ENCODE measurements around the gene MRPL23. TPM values are rescaled to one million over a fixed set of nuclear protein-coding genes. Genes with fewer than 3 reads are reported as not detected.

MRPL23 gene
- total and polyA plus RNA-seq, 3 donors from 2014 or later: 50.0 to 109 (median 92.1) TPM

DNA sequence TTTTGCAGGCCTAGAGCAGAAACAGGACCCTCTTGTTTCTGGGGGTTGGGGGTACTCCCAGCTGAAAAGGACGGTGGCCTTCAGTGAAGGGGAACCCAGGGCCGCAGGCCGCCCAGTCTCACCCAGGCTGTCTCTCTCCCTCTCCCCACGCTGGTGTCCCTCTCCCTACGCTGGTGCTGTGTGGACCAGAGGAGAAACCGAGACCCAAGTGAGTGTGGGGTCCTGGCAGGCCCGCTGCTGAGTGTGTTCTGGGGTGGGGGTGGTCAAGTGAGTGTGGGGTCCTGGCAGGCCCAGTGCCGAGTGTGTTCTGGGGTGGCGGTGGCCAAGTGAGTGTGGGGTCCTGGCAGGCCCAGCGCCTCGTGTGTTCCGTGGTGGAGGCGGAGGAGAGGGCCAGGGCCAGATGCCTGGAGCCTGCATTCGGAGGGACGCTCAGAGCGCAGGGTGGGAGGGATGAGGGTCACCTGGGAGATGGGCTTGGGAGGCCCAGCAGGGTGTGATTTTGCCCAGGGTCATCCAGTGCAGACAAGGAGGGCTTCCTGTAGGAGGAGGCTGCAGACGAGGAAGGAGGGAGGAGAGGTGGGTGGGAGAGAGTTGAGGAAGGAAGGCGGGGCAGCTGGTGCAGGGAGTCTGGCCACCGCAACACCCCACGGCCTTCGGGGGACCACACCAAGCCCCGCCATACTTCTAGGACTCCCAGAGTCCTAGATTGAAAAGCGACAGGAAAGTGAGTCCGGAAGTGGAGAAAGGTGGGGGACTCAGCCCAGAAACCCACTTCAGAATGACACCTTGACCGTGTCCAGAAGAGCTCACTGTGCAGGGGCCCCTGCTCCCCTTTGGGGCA lies 17.3 kb upstream of the MRPL23 start:
- no peak for DNase-seq
- Histone ChIP-seq H3K27me3 (no peaks in the 10 kb centered on the region), H3K27ac (peak overlapping the region; percentile 55 to 71), H3K9me3 (no peaks in the 10 kb centered on the region), H3K4me3 (no peak overlapping the region), H3K36me3 (ENCODE audit: low read depth, missing control alignments) (no peaks in the 10 kb centered on the region), H3K4me1 (peaks cover 38% of the 10 kb centered on the region)
- intact Hi-C loops (cut with DNase I; ENCODE audit: low total_unique reads): no loop called here
- WGBS, 2 donors: 84 to 85% methylated on average over 23 to 25 of the region's 25 CpGs
- no peak for TF ChIP-seq POLR2A (IDR thresholded peaks at IDR 0.05)
- TF ChIP-seq, protein P1, sequence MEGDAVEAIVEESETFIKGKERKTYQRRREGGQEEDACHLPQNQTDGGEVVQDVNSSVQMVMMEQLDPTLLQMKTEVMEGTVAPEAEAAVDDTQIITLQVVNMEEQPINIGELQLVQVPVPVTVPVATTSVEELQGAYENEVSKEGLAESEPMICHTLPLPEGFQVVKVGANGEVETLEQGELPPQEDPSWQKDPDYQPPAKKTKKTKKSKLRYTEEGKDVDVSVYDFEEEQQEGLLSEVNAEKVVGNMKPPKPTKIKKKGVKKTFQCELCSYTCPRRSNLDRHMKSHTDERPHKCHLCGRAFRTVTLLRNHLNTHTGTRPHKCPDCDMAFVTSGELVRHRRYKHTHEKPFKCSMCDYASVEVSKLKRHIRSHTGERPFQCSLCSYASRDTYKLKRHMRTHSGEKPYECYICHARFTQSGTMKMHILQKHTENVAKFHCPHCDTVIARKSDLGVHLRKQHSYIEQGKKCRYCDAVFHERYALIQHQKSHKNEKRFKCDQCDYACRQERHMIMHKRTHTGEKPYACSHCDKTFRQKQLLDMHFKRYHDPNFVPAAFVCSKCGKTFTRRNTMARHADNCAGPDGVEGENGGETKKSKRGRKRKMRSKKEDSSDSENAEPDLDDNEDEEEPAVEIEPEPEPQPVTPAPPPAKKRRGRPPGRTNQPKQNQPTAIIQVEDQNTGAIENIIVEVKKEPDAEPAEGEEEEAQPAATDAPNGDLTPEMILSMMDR (IDR thresholded peaks at IDR 0.05): no peak

DNA sequence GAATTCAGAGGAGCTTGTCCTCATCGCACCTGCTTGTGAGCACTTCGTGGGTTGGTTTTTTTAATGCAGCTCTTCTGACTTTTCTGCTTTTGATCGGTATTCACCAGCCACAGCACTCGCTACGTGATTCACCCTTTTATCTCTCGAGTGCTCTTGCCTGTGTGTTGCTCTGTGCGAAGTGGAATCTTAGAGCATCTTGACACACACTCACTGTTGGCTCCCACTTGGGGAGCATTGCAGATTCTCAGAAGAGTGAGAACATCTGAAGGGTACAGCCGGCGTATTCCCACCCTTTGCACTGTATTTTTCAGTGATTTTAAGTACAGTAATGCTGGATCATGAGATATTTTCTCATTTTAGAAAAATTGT lies 16.7 kb upstream of the MRPL23 start:
- TF ChIP-seq, protein P1 (IDR thresholded peaks at IDR 0.05): no peak
- TF ChIP-seq POLR2A (IDR thresholded peaks at IDR 0.05): no peak
- H3K9me3 ChIP-seq: no peaks in the 10 kb centered on the region
- 61 to 68% methylated on average over 9 of the region's 9 CpGs for WGBS, 2 donors
- no peak for DNase-seq
- peaks cover 38% of the 10 kb centered on the region for H3K4me1 ChIP-seq
- H3K36me3 ChIP-seq (ENCODE audit: low read depth, missing control alignments): no peaks in the 10 kb centered on the region
- intact Hi-C loops (cut with DNase I; ENCODE audit: low total_unique reads): no loop called here
- H3K27me3 ChIP-seq: no peaks in the 10 kb centered on the region
- peak overlapping the region; percentile 55 to 71 for H3K27ac ChIP-seq
- no peak overlapping the region for H3K4me3 ChIP-seq

DNA sequence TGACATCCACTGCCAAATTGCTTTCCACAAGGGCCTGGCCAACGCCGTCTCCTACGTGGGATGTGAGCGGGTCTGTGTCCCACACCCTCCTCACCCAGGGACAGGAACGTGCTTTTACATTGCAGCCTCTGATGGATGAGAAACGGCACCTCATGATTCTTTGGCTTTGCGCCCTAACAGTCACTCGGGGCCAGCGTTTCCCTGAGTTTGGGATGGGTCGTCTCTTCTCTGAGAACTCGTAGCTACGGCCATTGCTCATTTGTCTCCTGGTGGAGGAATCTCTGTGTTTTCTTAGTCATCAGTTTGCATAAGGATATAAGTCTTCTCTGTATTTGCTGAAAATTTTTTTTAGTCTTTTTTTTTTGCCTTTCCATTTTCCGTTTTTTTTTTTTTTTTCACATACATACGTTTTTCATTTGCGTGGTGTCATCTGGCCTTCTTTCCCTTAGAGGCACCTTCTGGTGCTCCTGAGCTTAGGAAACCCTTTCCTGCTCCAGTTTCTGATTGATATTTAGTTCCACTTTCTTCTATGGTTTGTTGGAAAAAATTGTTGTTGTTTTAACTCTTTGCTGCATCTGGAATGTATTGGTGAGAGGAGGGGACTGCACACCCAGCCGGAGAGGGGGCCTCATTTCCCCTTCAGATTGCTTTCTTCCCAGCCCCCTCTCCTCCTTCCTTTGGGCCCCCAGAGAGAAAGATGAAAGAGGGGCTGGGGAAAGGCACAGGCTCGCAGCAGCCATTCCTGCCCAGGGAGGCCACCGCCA lies 15.6 kb upstream of the MRPL23 start:
- intact Hi-C loops (cut with DNase I; ENCODE audit: low total_unique reads): no loop called here

DNA sequence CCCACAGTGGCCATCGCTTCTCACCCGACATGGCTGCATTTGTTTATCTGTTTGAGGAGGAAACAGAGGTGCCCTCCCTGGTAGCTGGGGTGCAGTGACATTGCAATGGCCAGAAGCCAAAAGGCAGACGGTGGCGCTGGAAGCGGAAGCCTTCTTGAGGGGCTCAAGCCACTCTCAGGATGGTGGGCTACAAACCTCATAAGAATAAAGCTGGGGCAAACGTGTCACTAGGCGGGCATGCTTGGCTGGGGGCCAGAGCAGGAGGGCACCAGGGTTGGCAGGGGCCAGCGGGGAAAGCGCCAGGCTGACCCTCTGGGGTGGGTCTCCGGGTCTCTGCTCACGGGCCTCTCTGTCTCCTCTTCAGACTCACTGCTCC lies 15.0 kb upstream of the MRPL23 start:
- H3K36me3 ChIP-seq (ENCODE audit: low read depth, missing control alignments): no peaks in the 10 kb centered on the region
- no peak for DNase-seq
- H3K4me1 ChIP-seq: peaks cover 32% of the 10 kb centered on the region
- 81 to 93% methylated on average over 11 of the region's 11 CpGs for WGBS, 2 donors
- peak overlapping the region; percentile 31 to 71 for H3K27ac ChIP-seq
- TF ChIP-seq, protein P1 (IDR thresholded peaks at IDR 0.05): no peak
- no peak for TF ChIP-seq POLR2A (IDR thresholded peaks at IDR 0.05)
- intact Hi-C loops (cut with DNase I; ENCODE audit: low total_unique reads): no loop called here
- H3K9me3 ChIP-seq: no peaks in the 10 kb centered on the region
- no peaks in the 10 kb centered on the region for H3K27me3 ChIP-seq
- H3K4me3 ChIP-seq: no peak overlapping the region

More for the DNA sequence above, 15.6 kb upstream of the MRPL23 start:
- H3K36me3 ChIP-seq (ENCODE audit: low read depth, missing control alignments): no peaks in the 10 kb centered on the region
- peaks cover 37% of the 10 kb centered on the region for H3K4me1 ChIP-seq
- WGBS, 2 donors: 51 to 56% methylated on average over 18 of the region's 18 CpGs
- peak; percentile 58 for DNase-seq
- H3K27me3 ChIP-seq: no peaks in the 10 kb centered on the region
- TF ChIP-seq, protein P1 (IDR thresholded peaks at IDR 0.05): peak in 1 of 3 experiments; percentile 10
- no peak for TF ChIP-seq POLR2A (IDR thresholded peaks at IDR 0.05)
- H3K9me3 ChIP-seq: no peaks in the 10 kb centered on the region
- H3K27ac ChIP-seq: peak overlapping the region; percentile 31 to 71
- H3K4me3 ChIP-seq: no peak overlapping the region

All from testis (tissue), 3 donors.